ENCODE data around the gene ADIPOQ.

Gene ADIPOQ

GRCh38 chr3:186814100-186814499 lies 28.4 kb upstream of the ADIPOQ start:
- H3K27ac ChIP-seq (ENCODE audit: low read length), result no peak overlapping the region
- H3K4me3 ChIP-seq (ENCODE audit: low read length), result no peak overlapping the region

GRCh38 chr3:186815435-186815834 lies 27.1 kb upstream of the ADIPOQ start:
- TF ChIP-seq EZH2phosphoT487 (IDR thresholded peaks at IDR 0.05; ENCODE audit: low read depth) (no peak), CTCF (IDR thresholded peaks at IDR 0.05; ENCODE audit: low read depth, low read length) (no peak)

More at GRCh38 chr3:186814100-186814499, 28.4 kb upstream of the ADIPOQ start:
- Histone ChIP-seq H2AFZ (ENCODE audit: low read depth, low read length) (no peak overlapping the region), H3K79me2 (ENCODE audit: low read length) (no peaks in the 10 kb centered on the region), H3K9ac (ENCODE audit: low read length) (no peak overlapping the region), H3K27me3 (ENCODE audit: low read depth, low read length) (no peaks in the 10 kb centered on the region), H4K20me1 (ENCODE audit: insufficient read depth, low read length) (no peaks in the 10 kb centered on the region), H3K9me3 (ENCODE audit: insufficient read depth, low read length) (no peaks in the 10 kb centered on the region), H3K4me1 (ENCODE audit: low read length) (peaks cover 16% of the 10 kb centered on the region), H3K4me2 (ENCODE audit: low read length) (no peak overlapping the region), H3K36me3 (replicated peaks; ENCODE audit: low read depth, low read length) (no peaks in the 10 kb centered on the region)
- no peak for TF ChIP-seq CTCF (IDR thresholded peaks at IDR 0.05; ENCODE audit: low read depth, low read length)
- no peak for TF ChIP-seq EZH2phosphoT487 (IDR thresholded peaks at IDR 0.05; ENCODE audit: low read depth)

GRCh38 chr3:186818516-186818915 lies 24.0 kb upstream of the ADIPOQ start:
- Histone ChIP-seq H3K4me3 (ENCODE audit: low read length) (no peak overlapping the region), H3K9me3 (ENCODE audit: insufficient read depth, low read length) (no peaks in the 10 kb centered on the region), H2AFZ (ENCODE audit: low read depth, low read length) (no peak overlapping the region), H3K27ac (ENCODE audit: low read length) (no peak overlapping the region), H3K36me3 (replicated peaks; ENCODE audit: low read depth, low read length) (no peaks in the 10 kb centered on the region), H4K20me1 (ENCODE audit: insufficient read depth, low read length) (no peaks in the 10 kb centered on the region), H3K4me2 (ENCODE audit: low read length) (no peak overlapping the region), H3K79me2 (ENCODE audit: low read length) (no peaks in the 10 kb centered on the region), H3K4me1 (ENCODE audit: low read length) (peaks cover 18% of the 10 kb centered on the region), H3K9ac (ENCODE audit: low read length) (no peak overlapping the region), H3K27me3 (ENCODE audit: low read depth, low read length) (no peaks in the 10 kb centered on the region)
- TF ChIP-seq CTCF (IDR thresholded peaks at IDR 0.05; ENCODE audit: low read depth, low read length) (no peak), EZH2phosphoT487 (IDR thresholded peaks at IDR 0.05; ENCODE audit: low read depth) (no peak)

More at GRCh38 chr3:186815435-186815834, 27.1 kb upstream of the ADIPOQ start:
- no peak overlapping the region; the same call in 1 of the 2 replicates for H3K9ac ChIP-seq (ENCODE audit: low read length)
- no peaks in the 10 kb centered on the region for H3K79me2 ChIP-seq (ENCODE audit: low read length)
- H3K4me1 ChIP-seq (ENCODE audit: low read length), result peaks cover 16% of the 10 kb centered on the region
- no peak overlapping the region for H3K27ac ChIP-seq (ENCODE audit: low read length)
- peak overlapping the region; percentile 63; the same call in 1 of the 2 replicates for H2AFZ ChIP-seq (ENCODE audit: low read depth, low read length)
- no peaks in the 10 kb centered on the region for H3K36me3 ChIP-seq (replicated peaks; ENCODE audit: low read depth, low read length)
- H3K9me3 ChIP-seq (ENCODE audit: insufficient read depth, low read length), result no peaks in the 10 kb centered on the region
- H4K20me1 ChIP-seq (ENCODE audit: insufficient read depth, low read length), result no peaks in the 10 kb centered on the region
- peak overlapping the region; percentile 60 for H3K4me2 ChIP-seq (ENCODE audit: low read length)
- peak overlapping the region; percentile 18 for H3K4me3 ChIP-seq (ENCODE audit: low read length)
- H3K27me3 ChIP-seq (ENCODE audit: low read depth, low read length), result no peaks in the 10 kb centered on the region

- no peaks in the 10 kb centered on the region for H3K27me3 ChIP-seq (ENCODE audit: low read depth, low read length)
- H3K4me3 ChIP-seq (ENCODE audit: low read length), result no peak overlapping the region
- peaks cover 20% of the 10 kb centered on the region for H3K4me1 ChIP-seq (ENCODE audit: low read length)
- H3K79me2 ChIP-seq (ENCODE audit: low read length), result no peaks in the 10 kb centered on the region
- H3K9me3 ChIP-seq (ENCODE audit: insufficient read depth, low read length), result no peaks in the 10 kb centered on the region
- H2AFZ ChIP-seq (ENCODE audit: low read depth, low read length), result no peak overlapping the region
- TF ChIP-seq EZH2phosphoT487 (IDR thresholded peaks at IDR 0.05; ENCODE audit: low read depth) (no peak), CTCF (IDR thresholded peaks at IDR 0.05; ENCODE audit: low read depth, low read length) (no peak)
- H3K27ac ChIP-seq (ENCODE audit: low read length), result no peak overlapping the region
- no peak overlapping the region for H3K4me2 ChIP-seq (ENCODE audit: low read length)
- no peaks in the 10 kb centered on the region for H4K20me1 ChIP-seq (ENCODE audit: insufficient read depth, low read length)
- no peak overlapping the region for H3K9ac ChIP-seq (ENCODE audit: low read length)
- no peaks in the 10 kb centered on the region for H3K36me3 ChIP-seq (replicated peaks; ENCODE audit: low read depth, low read length)
Measured at GRCh38 chr3:186818956-186819355, 23.6 kb upstream of the ADIPOQ start.

Data from OCI-LY3 (cell line).